Sciatic nerve (tissue), 2 donors: ENCODE results near the gene PRPSAP2. TPM values are rescaled to one million over a fixed set of nuclear protein-coding genes. Genes with fewer than 3 reads are reported as not detected.
"Not testable (repeated sequence)": the region's sequence is repeated elsewhere in the genome, so short reads cannot be mapped to it uniquely, and the experiment has no call there.

ENCODE experiments used
- ATAC-seq: fragments of 200-7000 bp; cut with Tn5 transposase; one replicate; pipeline ENCODE4 v1.9.1; 2020; ENCODE audit warnings: mild to moderate bottlenecking, moderate library complexity
- DNase-seq: peaks from one replicate; pipeline ENCODE4 v3.0.0-alpha.2; 2020; ENCODE audit warnings: low spot score
- intact Hi-C: fragments of 100-400 bp; cut with DNase I; formaldehyde crosslinking; loops from one replicate; pipeline ENCODE4 v1.14.2; 2022
- total RNA-seq: library from RNA; stranded (reverse); fragmentation: NEBNext Ultra II Directional; extraction: Animal tissue kit (Norgen Biotek cat#: 25700); gene quantifications from one replicate; pipeline ENCODE4 v1.2.1, GENCODE V29; 2021
- donor health status: DM: no; HTN: no; CAD: no.
- donor health status: DM: no; HTN: no; CAD: no.

The PRPSAP2 gene
- total RNA-seq, 1 donor from 2014 or later, result 45.3 TPM

DNA sequence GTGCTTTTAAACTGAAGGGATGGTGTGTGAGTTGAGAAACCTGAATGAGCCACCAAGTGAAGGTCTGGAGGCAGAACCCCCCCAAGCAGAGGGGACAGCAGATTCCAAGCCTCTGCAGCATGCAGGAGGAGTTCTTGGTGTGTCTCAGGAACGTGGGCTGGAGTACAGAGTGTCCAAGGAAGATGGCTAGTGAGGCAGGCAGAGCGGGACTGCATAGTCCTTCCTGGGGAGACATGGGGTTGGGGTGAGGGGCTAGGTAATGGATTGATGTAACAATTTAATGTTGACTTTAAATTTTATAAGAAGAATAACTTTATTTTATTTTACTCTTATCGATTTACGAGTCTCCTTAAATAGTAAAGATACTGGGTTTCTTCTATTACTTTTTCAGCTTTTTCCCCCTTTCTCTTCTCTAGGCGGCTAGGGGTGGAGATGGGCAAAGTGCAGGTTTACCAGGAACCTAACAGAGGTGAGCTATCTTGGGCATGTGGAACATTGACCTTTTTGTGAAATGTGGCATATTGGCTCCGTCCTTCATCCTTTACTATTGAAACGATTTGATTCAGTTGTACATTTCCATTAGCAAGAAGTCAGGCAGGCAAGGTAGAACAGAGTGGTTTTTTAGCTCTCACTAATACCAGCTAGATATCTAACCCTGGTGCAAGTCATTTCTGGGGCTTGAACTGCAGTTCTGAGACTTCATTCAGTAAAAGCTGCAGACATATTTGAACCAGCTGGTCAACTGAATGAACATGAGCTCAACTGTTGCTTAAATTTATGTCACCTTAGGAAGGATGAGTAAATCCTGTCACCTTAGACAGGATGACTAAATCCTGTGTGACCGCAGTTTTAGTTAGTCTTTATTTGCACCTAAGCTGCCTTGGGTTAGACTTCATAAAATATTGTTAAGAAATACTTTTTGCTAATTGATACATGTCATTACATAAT is 9.2 kb downstream of the PRPSAP2 start:
- intact Hi-C loops, result no loop called here
- ATAC-seq (no peak), DNase-seq (no peak)

GRCh38 chr17:18877104-18877645 is 19.2 kb downstream of the PRPSAP2 start:
- ATAC-seq (no peak), DNase-seq (no peak)
- intact Hi-C loops, result no loop called here

GRCh38 chr17:18888766-18889290 is 30.9 kb downstream of the PRPSAP2 start:
- intact Hi-C loops, result no loop called here

DNA sequence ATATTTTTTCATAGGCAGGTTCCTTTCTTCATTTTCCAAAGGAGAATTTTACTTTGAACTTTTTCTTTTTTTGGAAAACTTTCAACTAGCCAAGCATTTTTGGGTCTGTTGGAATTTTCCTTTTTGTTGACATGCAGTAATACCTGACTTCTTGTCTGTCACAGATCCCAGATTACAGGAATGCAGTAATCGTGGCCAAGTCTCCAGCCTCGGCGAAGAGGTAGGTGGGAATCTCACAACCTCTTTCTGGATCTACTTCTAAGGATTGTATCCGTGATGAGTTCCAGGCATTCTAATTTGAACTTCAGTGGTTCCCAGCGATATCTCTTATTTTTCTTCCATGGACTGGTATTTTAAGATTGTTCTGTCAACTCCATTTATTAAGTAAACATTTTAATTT is 31.7 kb downstream of the PRPSAP2 start:
- intact Hi-C loops, result no loop called here
- DNase-seq, result no peak
- no peak for ATAC-seq

More at GRCh38 chr17:18888766-18889290, 30.9 kb downstream of the PRPSAP2 start:
- no peak for ATAC-seq
- no peak for DNase-seq

GRCh38 chr17:18891541-18891940 is 33.6 kb downstream of the PRPSAP2 start:
- DNase-seq, result no peak
- no peak for ATAC-seq
- intact Hi-C loops, result no loop called here

DNA sequence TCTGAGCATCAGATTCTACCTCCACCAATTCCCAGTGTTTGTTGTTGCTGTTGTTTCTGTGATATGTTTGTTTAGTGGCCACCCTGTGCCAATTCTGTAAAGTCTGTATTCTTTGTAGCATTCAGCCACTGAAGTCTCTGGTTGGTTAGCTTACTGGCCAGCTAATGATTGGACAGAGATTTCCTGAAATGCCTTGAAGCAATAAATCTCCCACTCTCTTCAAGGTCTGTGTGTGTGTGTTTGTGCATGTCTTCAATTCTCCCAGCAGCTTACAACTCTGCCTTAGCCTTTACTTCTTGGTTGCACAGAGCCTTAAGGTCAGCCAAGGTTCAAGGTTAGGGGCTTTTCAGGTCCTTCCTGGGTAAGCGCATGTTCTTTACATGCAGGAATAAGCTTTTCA is 38.2 kb downstream of the PRPSAP2 start:
- ATAC-seq (no peak), DNase-seq (no peak)
- intact Hi-C loops, result no loop called here

- DNase-seq (no peak), ATAC-seq (no peak)
- intact Hi-C loops, result no loop called here
These were observed 39.0 kb downstream of the PRPSAP2 start for GRCh38 chr17:18896947-18897346.

- intact Hi-C loops, result no loop called here
- ATAC-seq (no peak), DNase-seq (no peak)
These were observed 46.6 kb downstream of the PRPSAP2 start for GRCh38 chr17:18904482-18904881.

- no peak for ATAC-seq
- no peak for DNase-seq
- intact Hi-C loops, result no loop called here
These were observed 47.3 kb downstream of the PRPSAP2 start for GRCh38 chr17:18905226-18905625.

DNA sequence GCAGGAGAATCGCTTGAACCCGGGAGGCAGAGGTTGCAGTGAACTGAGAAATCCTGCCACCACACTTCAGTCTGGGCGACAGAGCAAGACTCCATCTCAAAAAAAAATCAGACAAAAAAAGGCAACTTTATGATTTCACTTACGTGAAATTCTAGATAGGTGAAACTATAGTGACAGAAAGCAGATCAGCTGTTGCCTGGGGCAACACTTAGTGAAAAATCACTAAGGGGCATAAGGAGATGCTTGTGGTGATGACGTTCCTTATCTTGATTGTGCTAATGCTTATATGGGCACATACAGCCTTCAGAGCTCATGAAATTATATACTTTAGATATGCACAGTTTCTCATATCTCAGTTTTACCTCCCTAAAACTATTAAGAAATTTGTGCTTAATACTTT is 52.4 kb downstream of the PRPSAP2 start:
- DNase-seq (no peak), ATAC-seq (no peak)
- intact Hi-C loops, result no loop called here

DNA sequence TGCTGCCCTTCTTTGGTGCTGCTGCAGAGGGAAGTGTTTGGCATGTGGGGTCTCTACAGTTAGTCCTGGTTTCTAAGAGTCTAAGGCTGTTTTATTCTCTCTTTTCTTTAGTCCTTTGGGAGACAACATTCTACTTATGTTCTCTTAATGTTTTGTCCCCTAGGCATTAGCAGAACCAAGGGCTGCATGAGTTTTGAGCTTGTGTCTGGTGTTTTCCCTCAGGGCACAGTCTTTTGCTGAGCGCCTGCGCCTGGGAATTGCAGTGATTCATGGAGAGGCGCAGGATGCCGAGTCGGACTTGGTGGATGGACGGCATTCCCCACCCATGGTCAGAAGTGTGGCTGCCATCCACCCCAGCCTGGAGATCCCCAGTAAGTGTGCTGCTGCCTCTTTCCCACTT is 53.0 kb downstream of the PRPSAP2 start:
- no peak for DNase-seq
- ATAC-seq, result no peak
- intact Hi-C loops, result no loop called here

- no peak for ATAC-seq
- intact Hi-C loops, result no loop called here
These were observed 59.0 kb downstream of the PRPSAP2 start for GRCh38 chr17:18916816-18917500.

DNA sequence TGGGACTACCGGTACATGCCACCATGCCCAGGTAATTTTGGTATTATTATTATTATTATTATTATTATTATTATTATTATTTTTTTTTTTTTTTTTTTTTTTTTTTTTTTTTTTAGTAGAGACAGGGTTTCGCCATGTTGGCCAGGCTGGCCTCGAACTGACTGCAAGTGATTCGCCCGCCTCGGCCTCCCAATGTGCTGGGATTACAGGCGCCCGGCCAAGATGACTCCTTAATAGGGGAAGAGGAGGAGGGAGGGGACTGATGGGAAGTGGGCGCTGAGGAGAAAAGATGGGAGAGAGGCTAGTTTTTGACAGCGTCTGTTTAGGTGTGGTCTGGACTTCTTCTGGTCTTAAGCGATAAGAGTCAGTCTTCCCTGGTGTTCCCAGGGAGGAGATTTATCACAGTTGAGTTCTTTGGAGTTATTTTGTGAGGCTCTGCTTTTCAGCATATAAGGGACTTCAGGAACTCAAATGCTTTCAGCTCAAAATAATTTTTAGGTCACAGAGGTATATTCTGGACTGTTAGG is 59.6 kb downstream of the PRPSAP2 start:
- DNase-seq, result no peak
- intact Hi-C loops, result no loop called here
- ATAC-seq, result no peak

More at GRCh38 chr17:18916816-18917500, 59.0 kb downstream of the PRPSAP2 start:
- no peak for DNase-seq

DNA sequence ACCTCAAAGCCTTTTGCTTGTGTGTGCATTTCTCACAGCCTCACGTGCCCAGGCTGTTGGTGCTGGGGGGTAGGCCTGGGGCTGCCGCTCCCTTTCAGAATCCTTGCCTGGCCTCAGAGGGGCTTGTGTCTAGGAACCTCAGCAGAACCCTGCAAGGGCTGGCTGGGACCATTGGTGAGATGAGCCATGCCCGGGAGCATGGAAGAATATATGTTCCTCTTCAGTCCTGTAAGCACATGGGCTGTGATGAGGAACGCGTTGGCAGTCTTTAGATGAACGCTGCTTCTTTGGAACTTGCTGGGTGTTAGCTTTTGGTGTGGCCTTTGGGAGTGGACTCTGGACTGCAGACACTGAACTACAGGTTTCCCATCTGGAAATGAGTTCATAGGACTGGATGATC is 62.0 kb downstream of the PRPSAP2 start:
- intact Hi-C loops, result no loop called here
- DNase-seq, result no peak
- ATAC-seq, result no peak

GRCh38 chr17:18920911-18921441 is 63.0 kb downstream of the PRPSAP2 start:
- intact Hi-C loops, result no loop called here
- DNase-seq, result no peak
- no peak for ATAC-seq

- DNase-seq (no peak), ATAC-seq (no peak)
- intact Hi-C loops, result no loop called here
These were observed 63.6 kb downstream of the PRPSAP2 start for GRCh38 chr17:18921485-18921884.

GRCh38 chr17:18921912-18922451 is 64.1 kb downstream of the PRPSAP2 start:
- DNase-seq (no peak), ATAC-seq (no peak)
- intact Hi-C loops, result no loop called here

DNA sequence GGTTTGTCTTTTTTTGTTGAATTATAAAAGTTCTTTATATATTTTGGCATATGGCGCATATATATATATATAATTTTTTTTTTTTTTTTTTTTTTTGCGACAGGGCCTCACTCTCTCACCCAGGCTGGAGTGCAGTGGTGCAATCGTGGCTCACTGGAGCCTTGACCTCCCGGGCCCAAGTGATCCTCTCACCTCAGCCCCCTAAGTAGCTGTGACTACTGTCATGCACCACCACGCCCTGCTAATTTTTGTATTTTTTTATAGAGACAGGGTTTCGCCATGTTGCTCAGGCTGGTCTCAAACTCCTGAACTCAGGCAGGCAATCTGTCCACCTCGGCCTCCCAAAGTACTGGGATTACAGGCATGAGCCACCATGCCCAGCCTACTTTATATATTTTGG is 64.7 kb downstream of the PRPSAP2 start:
- ATAC-seq, intact Hi-C loops, DNase-seq: not testable (repeated sequence)

GRCh38 chr17:18925187-18925586 is 67.3 kb downstream of the PRPSAP2 start:
- DNase-seq (no peak), ATAC-seq (no peak)
- intact Hi-C loops, result no loop called here
